Measurements from ENCODE around the gene CDK5R2. TPM values are rescaled to one million over a fixed set of nuclear protein-coding genes. Genes with fewer than 3 reads are reported as not detected.
A peak's percentile ranks its signal among the peaks of the same experiment; 100 is the strongest.

The CDK5R2 gene
- polyA plus RNA-seq, 1 donor from 2014 or later, result 2.0 TPM

- Histone ChIP-seq H3F3A (ENCODE audit: insufficient read depth, low read length, poor library complexity, severe bottlenecking) (no peaks in the 10 kb centered on the region), H3K27ac (ENCODE audit: low read length) (no peak overlapping the region), H3K9me2 (ENCODE audit: insufficient read depth, low read length) (no peaks in the 10 kb centered on the region), H4K20me1 (ENCODE audit: insufficient read depth) (no peaks in the 10 kb centered on the region), H2AFZ (ENCODE audit: low read depth, low read length) (no peak overlapping the region), H3K4me3 (ENCODE audit: low read length) (peak overlapping the region; percentile 3), H3K27me3 (ENCODE audit: insufficient read depth, low read depth, low read length) (peaks cover 98% of the 10 kb centered on the region), H3K9ac (ENCODE audit: low read length) (no peak overlapping the region), H3K9me3 (ENCODE audit: low read length) (no peaks in the 10 kb centered on the region), H3K79me2 (replicated peaks; ENCODE audit: insufficient read depth, low read length) (no peaks in the 10 kb centered on the region), H3K4me2 (ENCODE audit: low read length) (no peak overlapping the region), H3K36me3 (ENCODE audit: insufficient read depth, low read length) (no peaks in the 10 kb centered on the region)
- no peak for TF ChIP-seq REST (IDR thresholded peaks at IDR 0.05; ENCODE audit: borderline replicate concordance)
- TF ChIP-seq RAD21 (conservative IDR thresholded peaks at IDR 0.05), result no peak
Measured at GRCh38 chr2:218999021-218999880, 39.8 kb downstream of the CDK5R2 start.

- Histone ChIP-seq H3K27ac (ENCODE audit: low read length) (no peak overlapping the region), H3K79me2 (replicated peaks; ENCODE audit: insufficient read depth, low read length) (no peaks in the 10 kb centered on the region), H3K4me2 (ENCODE audit: low read length) (no peak overlapping the region), H3K27me3 (ENCODE audit: insufficient read depth, low read depth, low read length) (peaks cover 98% of the 10 kb centered on the region), H3F3A (ENCODE audit: insufficient read depth, low read length, poor library complexity, severe bottlenecking) (no peaks in the 10 kb centered on the region), H4K20me1 (ENCODE audit: insufficient read depth) (no peaks in the 10 kb centered on the region), H2AFZ (ENCODE audit: low read depth, low read length) (no peak overlapping the region), H3K9me3 (ENCODE audit: low read length) (no peaks in the 10 kb centered on the region), H3K9me2 (ENCODE audit: insufficient read depth, low read length) (no peaks in the 10 kb centered on the region), H3K36me3 (ENCODE audit: insufficient read depth, low read length) (no peaks in the 10 kb centered on the region), H3K9ac (ENCODE audit: low read length) (no peak overlapping the region), H3K4me3 (ENCODE audit: low read length) (peak overlapping the region; percentile 3)
- no peak for TF ChIP-seq CTCF (IDR thresholded peaks at IDR 0.05; ENCODE audit: poor library complexity, severe bottlenecking)
- no peak for TF ChIP-seq REST (IDR thresholded peaks at IDR 0.05; ENCODE audit: borderline replicate concordance)
- no peak for TF ChIP-seq MXI1 (conservative IDR thresholded peaks at IDR 0.05; ENCODE audit: poor library complexity, severe bottlenecking)
- no peak for TF ChIP-seq POLR2AphosphoS5 (IDR thresholded peaks at IDR 0.05)
- no peak for TF ChIP-seq SMC3 (conservative IDR thresholded peaks at IDR 0.05; ENCODE audit: poor library complexity)
- TF ChIP-seq EZH2 (IDR thresholded peaks at IDR 0.05; ENCODE audit: borderline replicate concordance, insufficient read depth, low read length, poor library complexity, severe bottlenecking), result no peak
- TF ChIP-seq RAD21 (conservative IDR thresholded peaks at IDR 0.05), result no peak
- TF ChIP-seq TAF1 (IDR thresholded peaks at IDR 0.05; ENCODE audit: low read depth), result no peak
- TF ChIP-seq EP300 (conservative IDR thresholded peaks at IDR 0.05; ENCODE audit: poor library complexity, severe bottlenecking), result no peak
Measured at GRCh38 chr2:218999881-219000568, 40.6 kb downstream of the CDK5R2 start.

All from neural cell (in vitro differentiated cells).